Superior temporal gyrus (tissue), 1 donor: ENCODE data around the gene FBXL16.
A peak's percentile ranks its signal among the peaks of the same experiment; 100 is the strongest.
"Not testable (repeated sequence)": the region's sequence is repeated elsewhere in the genome, so short reads cannot be mapped to it uniquely, and the experiment has no call there.

Source experiments
- DNase-seq: peaks from one replicate; pipeline ENCODE4 v3.0.0-alpha.2; 2016; ENCODE audit errors: extremely low spot score

The FBXL16 gene

GRCh38 chr16:692356-693108 is 13.1 kb downstream of the FBXL16 start:
- DNase-seq, result no peak

- DNase-seq, result not testable (repeated sequence)
Measured at GRCh38 chr16:691242-691641, 14.4 kb downstream of the FBXL16 start.

GRCh38 chr16:689175-689897 is 16.3 kb downstream of the FBXL16 start:
- DNase-seq, result no peak

GRCh38 chr16:687499-687898 is 18.1 kb downstream of the FBXL16 start:
- no peak for DNase-seq

GRCh38 chr16:686459-687260 is 18.9 kb downstream of the FBXL16 start:
- no peak for DNase-seq

- DNase-seq, result no peak
Measured at GRCh38 chr16:685967-686366, 19.6 kb downstream of the FBXL16 start.

- DNase-seq, result no peak
Measured at GRCh38 chr16:684961-685696, 20.5 kb downstream of the FBXL16 start.

- peak; percentile 97 for DNase-seq
Measured at GRCh38 chr16:684071-684794, 21.4 kb downstream of the FBXL16 start, which contains the start of gene JMJD8. Gene JMJD8 (minus strand): TSS chr16:684334. CDS start chr16:684319, 15 bp downstream.

- no peak for DNase-seq
Measured at GRCh38 chr16:683396-684070, 22.1 kb downstream of the FBXL16 start.

- DNase-seq, result no peak
Measured at GRCh38 chr16:682493-683395, 22.9 kb downstream of the FBXL16 start.

- DNase-seq, result no peak
Measured at GRCh38 chr16:681746-682427, 23.7 kb downstream of the FBXL16 start.

- DNase-seq, result no peak
Measured at GRCh38 chr16:680967-681745, 24.4 kb downstream of the FBXL16 start.

GRCh38 chr16:680625-680945 is 25.0 kb downstream of the FBXL16 start:
- DNase-seq, result no peak

GRCh38 chr16:679814-680624 is 25.6 kb downstream of the FBXL16 start, which contains the start of gene STUB1:
Gene STUB1 (plus strand): TSS chr16:680410. CDS start chr16:680526, 116 bp downstream.
- DNase-seq, result peak; percentile 74

GRCh38 chr16:678858-679813 is 26.5 kb downstream of the FBXL16 start:
- no peak for DNase-seq
